Measurements from ENCODE around the gene TMPRSS13. TPM values are rescaled to one million over a fixed set of nuclear protein-coding genes. Genes with fewer than 3 reads are reported as not detected.
"Not testable (repeated sequence)": the region's sequence is repeated elsewhere in the genome, so short reads cannot be mapped to it uniquely, and the experiment has no call there.

The TMPRSS13 gene
- total RNA-seq, 2 experiments from 2014 or later = 0.99 to 1.4 TPM

- Histone ChIP-seq H3K27ac (ENCODE audit: low read depth in 1 of 2, low read length in 2 of 2) (no peak overlapping the region), H3K9me3 (ENCODE audit: control insufficient read depth in 1 of 2, insufficient read depth in 1 of 2, low read length in 2 of 2) (no peaks in the 10 kb centered on the region), H3K36me3 (ENCODE audit: insufficient read depth, low read length) (no peaks in the 10 kb centered on the region), H3K4me1 (ENCODE audit: insufficient read depth, low read length) (peaks cover 35% of the 10 kb centered on the region), H3K27me3 (ENCODE audit: control insufficient read depth in 1 of 2, insufficient read depth in 2 of 2, low read length in 2 of 2) (no peaks in the 10 kb centered on the region), H3K4me3 (ENCODE audit: low read length) (no peak overlapping the region)
- ChIA-PET POLR2A (no interaction called here), CTCF (no interaction called here)
- intact Hi-C loops (cut with DNase I, micrococcal nuclease) = no loop called here
- Mint-ChIP-seq H3K27me3 (no peaks in the 10 kb centered on the region), H3K9me3 (no peaks in the 10 kb centered on the region), H3K4me1 (ENCODE audit: low read depth) (peaks cover 51% of the 10 kb centered on the region), H3K27ac (no peak overlapping the region), H3K4me3 (no peak overlapping the region), H3K36me3 (ENCODE audit: low read depth) (no peaks in the 10 kb centered on the region)
- ATAC-seq (ENCODE audit: poor library complexity) (no peak), DNase-seq (no peak)
- TF ChIP-seq CTCF (IDR thresholded peaks at IDR 0.05) = no peak
Observed at GRCh38 chr11:117927926-117928325, 1.3 kb downstream of the TMPRSS13 start.

GRCh38 chr11:117926166-117926565 is 3.0 kb downstream of the TMPRSS13 start:
- H3K9me3 Mint-ChIP-seq; POLR2A ChIA-PET; intact Hi-C loops (cut with DNase I, micrococcal nuclease); H3K36me3 ChIP-seq (ENCODE audit: insufficient read depth, low read length); H3K9me3 ChIP-seq (ENCODE audit: control insufficient read depth in 1 of 2, insufficient read depth in 1 of 2, low read length in 2 of 2); DNase-seq; H3K27me3 ChIP-seq (ENCODE audit: control insufficient read depth in 1 of 2, insufficient read depth in 2 of 2, low read length in 2 of 2); H3K36me3 Mint-ChIP-seq (ENCODE audit: low read depth); H3K27me3 Mint-ChIP-seq; CTCF ChIA-PET; H3K4me3 Mint-ChIP-seq; H3K4me3 ChIP-seq (ENCODE audit: low read length); ATAC-seq (ENCODE audit: poor library complexity); H3K27ac Mint-ChIP-seq; H3K27ac ChIP-seq (ENCODE audit: low read depth in 1 of 2, low read length in 2 of 2): not testable (repeated sequence)
- peaks cover 21% of the 10 kb centered on the region for H3K4me1 ChIP-seq (ENCODE audit: insufficient read depth, low read length)
- H3K4me1 Mint-ChIP-seq (ENCODE audit: low read depth) = peaks cover 33% of the 10 kb centered on the region

- Histone ChIP-seq H3K27ac (ENCODE audit: low read depth in 1 of 2, low read length in 2 of 2) (no peak overlapping the region), H3K36me3 (ENCODE audit: insufficient read depth, low read length) (no peaks in the 10 kb centered on the region), H3K4me3 (ENCODE audit: low read length) (no peak overlapping the region), H3K4me1 (ENCODE audit: insufficient read depth, low read length) (peaks cover 13% of the 10 kb centered on the region), H3K9me3 (ENCODE audit: control insufficient read depth in 1 of 2, insufficient read depth in 1 of 2, low read length in 2 of 2) (no peaks in the 10 kb centered on the region), H3K27me3 (ENCODE audit: control insufficient read depth in 1 of 2, insufficient read depth in 2 of 2, low read length in 2 of 2) (no peaks in the 10 kb centered on the region)
- intact Hi-C loops (cut with DNase I, micrococcal nuclease) = no loop called here
- ChIA-PET POLR2A (no interaction called here), CTCF (no interaction called here)
- peaks cover 25% of the 10 kb centered on the region for H3K4me1 Mint-ChIP-seq (ENCODE audit: low read depth)
- DNase-seq (no peak), ATAC-seq (ENCODE audit: poor library complexity) (no peak)
- no peaks in the 10 kb centered on the region for H3K9me3 Mint-ChIP-seq
- H3K36me3 Mint-ChIP-seq (ENCODE audit: low read depth) = no peaks in the 10 kb centered on the region
- no peaks in the 10 kb centered on the region for H3K27me3 Mint-ChIP-seq
- no peak overlapping the region for H3K27ac Mint-ChIP-seq
- no peak overlapping the region for H3K4me3 Mint-ChIP-seq
- TF ChIP-seq CTCF (IDR thresholded peaks at IDR 0.05) = no peak
Observed at GRCh38 chr11:117925198-117925925, 3.8 kb downstream of the TMPRSS13 start.

- TF ChIP-seq CTCF (IDR thresholded peaks at IDR 0.05) = no peak
- Mint-ChIP-seq H3K9me3 (no peaks in the 10 kb centered on the region), H3K36me3 (ENCODE audit: low read depth) (no peaks in the 10 kb centered on the region), H3K27me3 (no peaks in the 10 kb centered on the region), H3K4me3 (no peak overlapping the region), H3K27ac (no peak overlapping the region), H3K4me1 (ENCODE audit: low read depth) (peaks cover 19% of the 10 kb centered on the region)
- Histone ChIP-seq H3K36me3 (ENCODE audit: insufficient read depth, low read length) (no peaks in the 10 kb centered on the region), H3K4me3 (ENCODE audit: low read length) (no peak overlapping the region), H3K4me1 (ENCODE audit: insufficient read depth, low read length) (peaks cover 7% of the 10 kb centered on the region), H3K9me3 (ENCODE audit: control insufficient read depth in 1 of 2, insufficient read depth in 1 of 2, low read length in 2 of 2) (no peaks in the 10 kb centered on the region), H3K27ac (ENCODE audit: low read depth in 1 of 2, low read length in 2 of 2) (no peak overlapping the region), H3K27me3 (ENCODE audit: control insufficient read depth in 1 of 2, insufficient read depth in 2 of 2, low read length in 2 of 2) (no peaks in the 10 kb centered on the region)
- ATAC-seq (ENCODE audit: poor library complexity) = no peak
- POLR2A ChIA-PET = no interaction called here
- intact Hi-C loops (cut with DNase I, micrococcal nuclease) = no loop called here
- CTCF ChIA-PET = no interaction called here
- DNase-seq = no peak
Observed at GRCh38 chr11:117924631-117925170, 4.5 kb downstream of the TMPRSS13 start.
